Erythroblast (primary cell): ENCODE data around the gene CLTCL1.
"Not testable (repeated sequence)": the region's sequence is repeated elsewhere in the genome, so short reads cannot be mapped to it uniquely, and the experiment has no call there.

ENCODE experiments used
- GATA1 ChIP-seq: IDR thresholded peaks from 2 replicates; pipeline ENCODE4 v1.6.1; 2011; ENCODE audit warnings: low read depth, mild to moderate bottlenecking, control low read depth, low read length, moderate library complexity
- POLR2A ChIP-seq: IDR thresholded peaks from 2 replicates; pipeline ENCODE4 v1.6.1; 2011; ENCODE audit warnings: mild to moderate bottlenecking, low read length

DNA sequence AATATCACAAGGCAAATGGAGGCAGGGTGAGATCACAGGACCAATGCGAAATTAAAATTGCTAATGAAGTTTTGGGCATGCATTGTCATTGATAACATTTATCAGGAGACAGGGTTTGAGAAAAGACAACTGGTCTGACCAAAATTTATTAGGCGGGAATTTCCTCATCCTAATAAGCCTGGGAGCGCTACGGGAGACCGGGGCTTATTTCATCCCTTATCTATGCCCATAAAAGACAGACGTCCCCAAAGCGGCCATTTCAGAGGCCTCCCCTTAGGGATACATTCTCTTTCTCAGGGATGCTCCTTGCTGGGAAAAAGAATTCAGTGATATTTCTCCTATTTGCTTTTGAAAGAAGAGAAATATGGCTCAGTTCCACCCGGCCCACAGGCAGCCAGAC is 28.6 kb upstream of the CLTCL1 start:
- not testable (repeated sequence) for TF ChIP-seq POLR2A, GATA1
